Esophagus squamous epithelium (tissue), 5 donors: ENCODE measurements around the gene RNF19B. TPM values are rescaled to one million over a fixed set of nuclear protein-coding genes. Genes with fewer than 3 reads are reported as not detected.

Source experiments
- DNase-seq: peaks from one replicate; lab custom pipeline; 2025; lab: John Stamatoyannopoulos, UW
- H3K27ac ChIP-seq, 4 donors: fragments of 200-600 bp; sonication (generic); one replicate each; pipeline ENCODE4 v1.5.1; 2016 to 2019; ENCODE audit warnings: mild to moderate bottlenecking in 1 of 4
- H3K27me3 ChIP-seq, 4 donors: fragments of 200-600 bp; sonication (generic); 1 replicate in 3 of 4; 2 replicates in 1 of 4; pipeline versions ENCODE4 v1.5.1 to v1.6.0; 2017 to 2021; ENCODE audit warnings: antibody characterized with exemption in 1 of 4
- H3K36me3 ChIP-seq, 3 donors: fragments of 200-600 bp; sonication (generic); one replicate each; pipeline ENCODE4 v1.5.1; 2016 to 2019
- H3K4me1 ChIP-seq, 3 donors: fragments of 200-600 bp; sonication (generic); one replicate each; pipeline ENCODE4 v1.5.1; 2017 to 2019
- H3K4me3 ChIP-seq, 4 donors: fragments of 200-600 bp; sonication (generic); 1 replicate in 3 of 4; 2 replicates in 1 of 4; pipeline ENCODE4 v1.5.1; 2016 to 2019; ENCODE audit warnings: mild to moderate bottlenecking in 2 of 4, moderate library complexity in 1 of 4
- H3K9me3 ChIP-seq, 3 donors: fragments of 200-600 bp; sonication (generic); one replicate each; pipeline ENCODE4 v1.5.1; 2016 to 2019
- POLR2A ChIP-seq, 4 donors: fragments of 450-650 bp; IDR thresholded peaks; one replicate each; pipeline ENCODE4 v1.6.1; 2017; ENCODE audit warnings: antibody characterized with exemption in 4 of 4, mild to moderate bottlenecking in 4 of 4, moderate library complexity in 3 of 4
- WGBS, 2 donors: methylation state at CpG; one replicate each; pipeline ENCODE4 v1.1.5; 2018; 5-methylcytosine and 5-hydroxymethylcytosine counted together
- intact Hi-C: fragments of 100-400 bp; cut with DNase I; formaldehyde crosslinking; loops from one replicate; pipeline ENCODE4 v1.15.0; 2022
- total RNA-seq, 4 donors: library from RNA; depleted of rRNA; stranded (reverse); fragments of >200 nt; gene quantifications; one replicate each; pipeline ENCODE4 v1.1.0, GENCODE V29; 2016
- TF ChIP-seq, protein P1 (sequence below), 6 experiments: fragments of 450-650 bp in 4 of 6; fragments of 200-600 bp in 2 of 6; sonication (generic) in 2 of 6; IDR thresholded peaks; one replicate each; pipeline ENCODE4 v1.5.1; 2016 to 2019; ENCODE audit warnings: antibody characterized with exemption in 6 of 6, mild to moderate bottlenecking in 4 of 6, moderate library complexity in 4 of 6
- donor health status: DM: yes; HTN: yes; CAD: no.

RNF19B gene
- total RNA-seq, 4 donors from 2014 or later = 24.2 to 61.6 (median 46.4) TPM

DNA sequence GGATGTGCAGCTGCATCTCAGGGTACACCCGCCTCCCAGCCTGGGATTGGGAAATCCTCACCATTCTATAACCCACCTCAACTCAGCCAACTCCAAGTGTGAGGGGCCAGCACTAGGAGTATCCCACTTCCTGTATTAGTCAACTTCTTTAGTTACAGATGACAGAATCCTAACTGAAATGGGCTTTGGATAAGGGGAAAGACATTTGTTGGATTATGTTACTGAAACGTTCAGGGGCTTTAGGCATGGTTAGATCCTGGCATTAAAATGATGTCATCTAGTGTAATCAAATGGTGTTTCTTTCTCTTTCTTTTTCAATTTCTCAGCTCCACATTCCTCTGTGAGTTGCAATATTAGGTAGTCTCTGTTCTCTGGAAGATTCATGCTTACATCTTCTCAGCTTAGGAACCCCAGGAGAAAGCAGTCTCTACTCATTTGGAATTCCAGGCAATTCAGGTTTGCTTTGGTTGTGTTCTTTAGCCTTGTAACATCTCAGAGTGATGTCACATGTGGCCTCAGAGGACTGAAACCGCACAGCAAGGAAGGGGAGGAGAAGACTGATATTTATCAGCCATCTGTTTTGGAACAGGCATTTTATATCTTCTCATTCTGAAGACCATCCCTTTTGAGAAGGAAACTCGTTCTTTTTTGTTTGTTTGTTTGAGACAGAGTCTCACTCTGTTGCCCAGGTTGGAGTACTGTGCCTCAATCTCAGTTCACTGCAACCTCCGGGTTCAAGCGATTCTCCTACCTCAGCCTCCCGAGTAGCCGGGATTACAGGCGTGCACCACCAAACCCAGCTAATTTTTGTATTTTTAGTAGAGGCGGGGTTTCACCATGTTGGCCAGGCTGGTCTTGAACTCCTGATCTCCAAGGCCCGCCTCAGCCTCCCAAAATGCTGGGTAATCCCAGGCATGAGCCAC, 44.5 kb downstream of the RNF19B start:
- H3K9me3 ChIP-seq = no peaks in the 10 kb centered on the region
- peaks cover 0 to 62% (median 2%) of the 10 kb centered on the region in 4 donors for H3K27me3 ChIP-seq
- WGBS, 2 donors = 71 to 82% methylated on average over 8 to 11 of the region's 11 CpGs
- no peak for DNase-seq
- TF ChIP-seq, protein P1, sequence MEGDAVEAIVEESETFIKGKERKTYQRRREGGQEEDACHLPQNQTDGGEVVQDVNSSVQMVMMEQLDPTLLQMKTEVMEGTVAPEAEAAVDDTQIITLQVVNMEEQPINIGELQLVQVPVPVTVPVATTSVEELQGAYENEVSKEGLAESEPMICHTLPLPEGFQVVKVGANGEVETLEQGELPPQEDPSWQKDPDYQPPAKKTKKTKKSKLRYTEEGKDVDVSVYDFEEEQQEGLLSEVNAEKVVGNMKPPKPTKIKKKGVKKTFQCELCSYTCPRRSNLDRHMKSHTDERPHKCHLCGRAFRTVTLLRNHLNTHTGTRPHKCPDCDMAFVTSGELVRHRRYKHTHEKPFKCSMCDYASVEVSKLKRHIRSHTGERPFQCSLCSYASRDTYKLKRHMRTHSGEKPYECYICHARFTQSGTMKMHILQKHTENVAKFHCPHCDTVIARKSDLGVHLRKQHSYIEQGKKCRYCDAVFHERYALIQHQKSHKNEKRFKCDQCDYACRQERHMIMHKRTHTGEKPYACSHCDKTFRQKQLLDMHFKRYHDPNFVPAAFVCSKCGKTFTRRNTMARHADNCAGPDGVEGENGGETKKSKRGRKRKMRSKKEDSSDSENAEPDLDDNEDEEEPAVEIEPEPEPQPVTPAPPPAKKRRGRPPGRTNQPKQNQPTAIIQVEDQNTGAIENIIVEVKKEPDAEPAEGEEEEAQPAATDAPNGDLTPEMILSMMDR (IDR thresholded peaks at IDR 0.05) = no peak
- no peak overlapping the region for H3K27ac ChIP-seq
- intact Hi-C loops = loop anchor here (10.0 kb wide), 1 partner anchor 165 kb away; the partner anchor contains the start of gene AZIN2
- peaks cover 5 to 7% (median 5%) of the 10 kb centered on the region in 3 donors for H3K4me1 ChIP-seq
- H3K4me3 ChIP-seq = no peak overlapping the region
- no peaks in the 10 kb centered on the region for H3K36me3 ChIP-seq

DNA sequence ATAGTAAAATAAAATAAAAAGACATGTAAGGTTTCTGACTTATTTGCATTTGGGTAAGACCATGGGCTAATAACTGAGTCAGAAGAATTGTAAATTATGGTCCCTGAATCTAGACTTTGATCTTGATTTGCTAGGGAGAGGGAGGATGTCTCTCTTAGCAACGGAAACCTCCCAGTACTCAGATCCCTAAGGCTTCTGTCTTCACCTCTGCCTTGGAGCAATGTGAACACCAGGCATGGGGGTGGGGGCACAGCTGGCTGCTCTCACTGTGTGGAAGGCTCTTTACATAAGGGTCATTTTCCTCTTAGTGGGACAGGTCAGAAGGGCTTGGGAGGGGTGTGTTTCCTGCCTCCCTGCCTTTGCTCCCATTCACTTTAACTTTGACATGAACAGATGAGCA, 46.4 kb downstream of the RNF19B start:
- intact Hi-C loops = no loop called here
- H3K4me3 ChIP-seq = no peak overlapping the region
- H3K27ac ChIP-seq = no peak overlapping the region
- no peaks in the 10 kb centered on the region for H3K36me3 ChIP-seq
- H3K4me1 ChIP-seq = no peaks in the 10 kb centered on the region
- no peak for DNase-seq
- peaks cover 0 to 44% (median 0%) of the 10 kb centered on the region in 4 donors for H3K27me3 ChIP-seq
- no peak for TF ChIP-seq POLR2A (IDR thresholded peaks at IDR 0.05)
- TF ChIP-seq, protein P1 (IDR thresholded peaks at IDR 0.05) = no peak
- no peaks in the 10 kb centered on the region for H3K9me3 ChIP-seq
- 47% methylated on average over 1 of the region's 1 CpG for WGBS, 2 donors

DNA sequence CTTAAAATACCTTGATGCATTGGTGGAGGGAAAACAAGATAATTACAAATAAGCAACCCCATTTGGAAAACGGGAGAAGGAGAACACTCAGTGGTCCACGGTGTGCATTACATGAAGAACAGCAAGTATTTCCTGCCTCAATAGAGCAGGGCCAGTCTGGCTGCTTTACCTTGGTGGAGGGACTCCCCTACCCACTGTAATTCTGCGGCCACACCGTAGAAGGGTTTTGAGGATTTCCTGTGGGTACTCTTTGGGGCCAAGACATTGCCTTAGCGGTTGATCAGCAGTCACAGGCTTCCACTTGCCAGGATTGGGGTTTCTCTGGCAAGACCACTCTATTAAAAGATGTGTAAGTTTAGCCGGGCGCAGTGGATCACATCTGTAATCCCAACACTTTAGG, 47.1 kb downstream of the RNF19B start:
- Histone ChIP-seq H3K36me3 (no peaks in the 10 kb centered on the region), H3K4me1 (no peaks in the 10 kb centered on the region), H3K27ac (no peak overlapping the region), H3K27me3 (peaks cover 0 to 37% (median 0%) of the 10 kb centered on the region in 4 donors), H3K9me3 (no peaks in the 10 kb centered on the region), H3K4me3 (no peak overlapping the region)
- no peak for DNase-seq
- intact Hi-C loops = no loop called here
- TF ChIP-seq, protein P1 (IDR thresholded peaks at IDR 0.05) = no peak
- TF ChIP-seq POLR2A (IDR thresholded peaks at IDR 0.05) = no peak
- WGBS, 2 donors = 60 to 71% methylated on average over 2 to 7 of the region's 7 CpGs

DNA sequence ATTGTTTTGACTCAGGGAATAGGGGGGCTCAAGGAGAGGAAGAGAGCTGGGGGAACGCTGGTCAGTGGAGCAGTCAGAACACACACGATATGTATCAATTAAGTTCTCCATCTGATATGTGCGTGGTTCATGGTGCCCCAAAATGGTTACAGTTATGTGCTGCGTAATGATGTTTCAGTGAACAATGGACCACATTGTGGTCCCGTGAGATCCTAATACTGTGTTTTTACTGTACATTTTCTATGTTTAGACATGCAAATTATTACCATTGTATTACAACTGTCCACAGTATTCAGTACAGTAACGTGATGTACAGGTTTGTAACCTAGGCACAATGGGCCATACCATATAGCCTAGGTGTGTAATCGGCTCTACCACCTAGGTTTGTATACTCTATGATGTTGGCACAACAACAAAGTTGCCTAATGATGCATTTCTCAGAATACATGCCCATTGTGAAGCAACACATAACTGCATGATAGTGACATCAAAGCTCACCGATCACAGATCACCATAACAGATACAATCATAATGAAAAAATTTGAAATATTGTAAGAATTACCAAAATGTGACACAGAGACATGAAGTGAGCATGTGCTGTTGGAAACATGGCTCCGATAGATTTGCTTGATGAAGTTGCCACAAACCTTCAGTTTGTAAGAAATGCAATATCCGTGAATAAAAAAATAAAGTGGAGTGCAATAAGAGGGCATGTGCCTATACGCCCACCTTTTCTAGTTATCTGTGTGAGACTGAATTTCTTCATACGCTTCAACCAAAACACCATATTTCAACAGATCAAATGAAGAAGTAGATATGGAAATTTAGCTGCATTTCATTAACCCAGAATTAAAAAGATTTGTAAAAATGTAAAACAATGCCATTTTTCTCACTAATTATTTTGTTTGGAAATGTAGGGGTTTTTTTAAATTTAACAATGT, 48.6 kb downstream of the RNF19B start:
- H3K36me3 ChIP-seq = no peaks in the 10 kb centered on the region

More for the DNA sequence above, 48.6 kb downstream of the RNF19B start:
- Histone ChIP-seq H3K4me3 (no peak overlapping the region), H3K4me1 (no peaks in the 10 kb centered on the region), H3K27me3 (peaks cover 0 to 30% (median 0%) of the 10 kb centered on the region in 4 donors), H3K27ac (no peak overlapping the region), H3K9me3 (no peaks in the 10 kb centered on the region)
- 81 to 89% methylated on average over 12 of the region's 12 CpGs for WGBS, 2 donors
- intact Hi-C loops = no loop called here
- DNase-seq = no peak
- TF ChIP-seq, protein P1 (IDR thresholded peaks at IDR 0.05) = no peak
- no peak for TF ChIP-seq POLR2A (IDR thresholded peaks at IDR 0.05)
